ENCODE measurements around the gene COASY. TPM values are rescaled to one million over a fixed set of nuclear protein-coding genes. Genes with fewer than 3 reads are reported as not detected.
A peak's percentile ranks its signal among the peaks of the same experiment; 100 is the strongest.

The COASY gene
- total RNA-seq, 6 experiments from 2014 or later: 48.1 to 70.5 (median 60.9) TPM

- DNase-seq (peak; percentile 62 to 72 (median 66)), ATAC-seq (peak; percentile 65 to 72 (median 67))
- peak; percentile 55 to 60 (median 58) for TF ChIP-seq CTCF (IDR thresholded peaks at IDR 0.05)
- no peak for TF ChIP-seq POLR2A (IDR thresholded peaks at IDR 0.05)
- Histone ChIP-seq H3K4me1 (peaks cover 0 to 15% (median 6%) of the 10 kb centered on the region in 4 donors), H3K27ac (peak overlapping the region; percentile 37 to 85 (median 81)), H3K4me3 (peak overlapping the region; percentile 67 to 90 (median 80)), H3K9me3 (no peaks in the 10 kb centered on the region), H3K27me3 (no peaks in the 10 kb centered on the region), H3K36me3 (peaks cover 5 to 38% (median 18%) of the 10 kb centered on the region in 4 donors)
- intact Hi-C loops (cut with DNase I): no loop called here
- under 1% methylated on average over 20 of the region's 20 CpGs for WGBS (ENCODE audit: insufficient coverage, low coverage, low lambda C conversion rate, missing lambda C conversion rate)
Observed at GRCh38 chr17:42578282-42578869, 16.4 kb downstream of the COASY start.

- 9% methylated on average over 1 of the region's 2 CpGs for WGBS (ENCODE audit: insufficient coverage, low coverage, low lambda C conversion rate, missing lambda C conversion rate)
- no peaks in the 10 kb centered on the region for H3K9me3 ChIP-seq
- TF ChIP-seq CTCF (IDR thresholded peaks at IDR 0.05): no peak
- no peak for TF ChIP-seq POLR2A (IDR thresholded peaks at IDR 0.05)
- H3K4me1 ChIP-seq: peaks cover 0 to 15% (median 6%) of the 10 kb centered on the region in 4 donors
- intact Hi-C loops (cut with DNase I): loop anchor here in 1 of 2 donors (10.0 kb wide), 1 partner anchor 105 kb away; the partner anchor contains the start of genes CCR10 and CNTNAP1
- no peak overlapping the region for H3K4me3 ChIP-seq
- peaks cover 9 to 46% (median 23%) of the 10 kb centered on the region in 4 donors for H3K36me3 ChIP-seq
- DNase-seq (no peak), ATAC-seq (no peak)
- H3K27me3 ChIP-seq: no peaks in the 10 kb centered on the region
- no peak overlapping the region for H3K27ac ChIP-seq
Observed at GRCh38 chr17:42579794-42580551, 18.0 kb downstream of the COASY start.

- peaks cover 0 to 15% (median 6%) of the 10 kb centered on the region in 4 donors for H3K4me1 ChIP-seq
- H3K36me3 ChIP-seq: peaks cover 9 to 62% (median 27%) of the 10 kb centered on the region in 4 donors
- no peaks in the 10 kb centered on the region for H3K27me3 ChIP-seq
- no peak overlapping the region for H3K27ac ChIP-seq
- no peaks in the 10 kb centered on the region for H3K9me3 ChIP-seq
- WGBS (ENCODE audit: insufficient coverage, low coverage, low lambda C conversion rate, missing lambda C conversion rate): 100% methylated on average over 2 of the region's 10 CpGs
- H3K4me3 ChIP-seq: no peak overlapping the region
- no peak for DNase-seq
- no peak for ATAC-seq
- no peak for TF ChIP-seq POLR2A (IDR thresholded peaks at IDR 0.05)
- no peak for TF ChIP-seq CTCF (IDR thresholded peaks at IDR 0.05)
- intact Hi-C loops (cut with DNase I): loop anchor here in 1 of 2 donors (10.0 kb wide), 1 partner anchor 103 kb away; the partner anchor contains the start of genes CCR10 and CNTNAP1
Observed at GRCh38 chr17:42581744-42582270, 19.9 kb downstream of the COASY start.

GRCh38 chr17:42584880-42585279 lies 22.9 kb downstream of the COASY start:
- no peaks in the 10 kb centered on the region for H3K27me3 ChIP-seq
- TF ChIP-seq POLR2A (IDR thresholded peaks at IDR 0.05) (no peak), CTCF (IDR thresholded peaks at IDR 0.05) (no peak)
- intact Hi-C loops (cut with DNase I): loop anchor here in 1 of 2 donors (10.0 kb wide), 1 partner anchor 100 kb away; the partner anchor contains the start of genes CCR10 and CNTNAP1
- H3K4me3 ChIP-seq: no peak overlapping the region
- H3K36me3 ChIP-seq: peaks cover 9 to 86% (median 36%) of the 10 kb centered on the region in 4 donors
- DNase-seq (no peak), ATAC-seq (peak; percentile 27 to 62 (median 34))
- WGBS (ENCODE audit: insufficient coverage, low coverage, low lambda C conversion rate, missing lambda C conversion rate): 89% methylated on average over 9 of the region's 9 CpGs
- H3K9me3 ChIP-seq: no peaks in the 10 kb centered on the region
- H3K4me1 ChIP-seq: no peaks in the 10 kb centered on the region
- H3K27ac ChIP-seq: no peak overlapping the region

All from right lobe of liver (tissue), 6 donors.